RWPE2 (cell line): Measurements from ENCODE around the gene CDK8.

Experiments
- ATAC-seq: fragments of 200-7000 bp; cut with Tn5 transposase; 3 replicates; pipeline ENCODE4 v1.9.1; 2021; ENCODE audit warnings: low read depth
- DNase-seq: peaks from one replicate; pipeline ENCODE4 v3.0.0-alpha.2; 2020; ENCODE audit warnings: low spot score
- H3K27ac ChIP-seq: fragments of 450-650 bp; 2 replicates; pipeline ENCODE4 v1.5.1; 2017; ENCODE audit warnings: mild to moderate bottlenecking; ENCODE audit not compliant: poor library complexity, severe bottlenecking
- H3K27me3 ChIP-seq: fragments of 250-450 bp; sonication (Bioruptor Pico); 2 replicates; pipeline ENCODE4 v1.5.1; 2021; ENCODE audit warnings: mild to moderate bottlenecking, moderate library complexity; ENCODE audit not compliant: insufficient read depth, poor library complexity, severe bottlenecking
- H3K36me3 ChIP-seq: fragments of 250-450 bp; sonication (Bioruptor Pico); 2 replicates; pipeline ENCODE4 v1.5.1; 2020; ENCODE audit warnings: low read depth, mild to moderate bottlenecking, moderate library complexity
- H3K4me1 ChIP-seq: fragments of 250-450 bp; sonication (Bioruptor Pico); 2 replicates; pipeline ENCODE4 v1.5.1; 2021; ENCODE audit warnings: mild to moderate bottlenecking, moderate library complexity; ENCODE audit not compliant: insufficient read depth, poor library complexity, severe bottlenecking
- H3K4me3 ChIP-seq: fragments of 250-450 bp; sonication (Bioruptor Pico); 2 replicates; pipeline ENCODE4 v1.5.1; 2021; ENCODE audit warnings: mild to moderate bottlenecking, moderate library complexity; ENCODE audit not compliant: severe bottlenecking
- H3K9me3 ChIP-seq: fragments of 250-450 bp; sonication (Bioruptor Pico); 2 replicates; pipeline ENCODE4 v1.5.1; 2021; ENCODE audit warnings: mild to moderate bottlenecking, moderate library complexity; ENCODE audit not compliant: severe bottlenecking
- CTCF ChIP-seq: fragments of 450-650 bp; IDR thresholded peaks from one replicate; pipeline ENCODE4 v1.5.1; 2017; ENCODE audit warnings: mild to moderate bottlenecking, moderate library complexity; ENCODE audit not compliant: poor library complexity, severe bottlenecking

The CDK8 gene

GRCh38 chr13:26379831-26380230, 125.9 kb downstream of the CDK8 start:
- no peak overlapping the region for H3K27ac ChIP-seq
- no peak for TF ChIP-seq CTCF
- 0 out of 2 replicates have a peak, but pooled peaks cover 2% of the 10 kb centered on the region for H3K36me3 ChIP-seq
- H3K4me3 ChIP-seq = no peak overlapping the region
- DNase-seq = no peak
- ATAC-seq = no peak
- H3K4me1 ChIP-seq = no peaks in the 10 kb centered on the region
- H3K27me3 ChIP-seq = no peaks in the 10 kb centered on the region
- no peaks in the 10 kb centered on the region for H3K9me3 ChIP-seq

- H3K4me3 ChIP-seq = no peak overlapping the region
- no peak for ATAC-seq
Measured at GRCh38 chr13:26380930-26381329, 127.0 kb downstream of the CDK8 start.

GRCh38 chr13:26382366-26382765, 128.4 kb downstream of the CDK8 start:
- H3K27me3 ChIP-seq = no peaks in the 10 kb centered on the region
- no peak for ATAC-seq
- no peak overlapping the region for H3K4me3 ChIP-seq
- H3K36me3 ChIP-seq = peaks cover 2% of the 10 kb centered on the region; the same call in 1 of the 2 replicates
- TF ChIP-seq CTCF = no peak
- no peaks in the 10 kb centered on the region for H3K9me3 ChIP-seq
- no peak overlapping the region for H3K27ac ChIP-seq
- DNase-seq = no peak
- no peaks in the 10 kb centered on the region for H3K4me1 ChIP-seq

More at GRCh38 chr13:26380930-26381329, 127.0 kb downstream of the CDK8 start:
- TF ChIP-seq CTCF = no peak
- Histone ChIP-seq H3K4me1 (no peaks in the 10 kb centered on the region), H3K27me3 (no peaks in the 10 kb centered on the region), H3K9me3 (no peaks in the 10 kb centered on the region), H3K27ac (no peak overlapping the region), H3K36me3 (peaks cover 2% of the 10 kb centered on the region; the same call in 1 of the 2 replicates)
- no peak for DNase-seq

GRCh38 chr13:26382835-26383234, 128.9 kb downstream of the CDK8 start:
- DNase-seq (no peak), ATAC-seq (no peak)
- no peak overlapping the region for H3K27ac ChIP-seq
- H3K9me3 ChIP-seq = no peaks in the 10 kb centered on the region
- H3K36me3 ChIP-seq = peaks cover 2% of the 10 kb centered on the region; the same call in 1 of the 2 replicates
- no peak for TF ChIP-seq CTCF
- H3K4me1 ChIP-seq = no peaks in the 10 kb centered on the region
- no peaks in the 10 kb centered on the region for H3K27me3 ChIP-seq
- no peak overlapping the region for H3K4me3 ChIP-seq

- Histone ChIP-seq H3K4me3 (no peak overlapping the region), H3K9me3 (no peaks in the 10 kb centered on the region), H3K27me3 (no peaks in the 10 kb centered on the region), H3K36me3 (peaks cover 7% of the 10 kb centered on the region; the same call in 1 of the 2 replicates), H3K27ac (no peak overlapping the region), H3K4me1 (no peaks in the 10 kb centered on the region)
- ATAC-seq (no peak), DNase-seq (no peak)
- TF ChIP-seq CTCF = no peak
Measured at GRCh38 chr13:26384587-26384986, 130.7 kb downstream of the CDK8 start.
